Right lobe of liver (tissue), 6 donors: ENCODE results near the gene NEUROG1. TPM values are rescaled to one million over a fixed set of nuclear protein-coding genes. Genes with fewer than 3 reads are reported as not detected.

Experiments used
- ATAC-seq, 4 donors: fragments of 200-7000 bp; cut with Tn5 transposase; one replicate each; pipeline ENCODE4 v1.9.1; 2020; ENCODE audit warnings: mild to moderate bottlenecking in 4 of 4, moderate library complexity in 4 of 4
- DNase-seq, 3 donors: peaks; one replicate each; pipeline ENCODE4 v3.0.0-alpha.2; 2020
- H3K27ac ChIP-seq, 3 donors: fragments of 200-600 bp; one replicate each; pipeline ENCODE4 v1.8.0; 2022
- H3K27me3 ChIP-seq, 2 donors: fragments of 200-600 bp; one replicate each; pipeline ENCODE4 v1.8.0; 2022
- H3K36me3 ChIP-seq, 4 donors: fragments of 200-600 bp; sonication (generic) in 1 of 4; one replicate each; pipeline versions ENCODE4 v1.5.1 to v1.8.0; 2017 to 2022; ENCODE audit warnings: control low read depth in 1 of 4
- H3K4me1 ChIP-seq, 4 donors: fragments of 200-600 bp; sonication (generic) in 1 of 4; one replicate each; pipeline versions ENCODE4 v1.5.1 to v1.8.0; 2017 to 2022; ENCODE audit warnings: control low read depth in 1 of 4
- H3K4me3 ChIP-seq, 3 donors: fragments of 200-600 bp; one replicate each; pipeline ENCODE4 v1.8.0; 2022
- H3K9me3 ChIP-seq, 4 donors: fragments of 200-600 bp; sonication (generic) in 1 of 4; one replicate each; pipeline versions ENCODE4 v1.5.1 to v1.8.0; 2017 to 2022; ENCODE audit warnings: control low read depth in 1 of 4
- POLR2A ChIP-seq: fragments of 450-650 bp; IDR thresholded peaks from one replicate; pipeline ENCODE4 v1.6.1; 2017; ENCODE audit warnings: antibody characterized with exemption, mild to moderate bottlenecking
- WGBS: methylation state at CpG from one replicate; pipeline ENCODE4 v1.1.6; 2018; ENCODE audit warnings: low coverage, low lambda C conversion rate; ENCODE audit not compliant: insufficient coverage; ENCODE audit errors: missing lambda C conversion rate; 5-methylcytosine and 5-hydroxymethylcytosine counted together
- intact Hi-C, 2 donors: fragments of 100-400 bp; cut with DNase I; formaldehyde crosslinking; loops; one replicate each; pipeline versions ENCODE4 v1.11.2 to v1.14.1; 2022
- total RNA-seq, 6 experiments: library from RNA; depleted of rRNA in 2 of 6; stranded (reverse); fragments of >200 nt in 2 of 6; fragmentation: NEBNext Ultra II Directional in 3 of 6; extraction: Animal tissue kit (Norgen Biotek cat#: 25700) in 3 of 6; gene quantifications; one replicate each; pipeline versions ENCODE4 v1.1.0 to v1.2.4, GENCODE V29; 2016 to 2023
- TF ChIP-seq, protein P1 (sequence below), 4 donors: fragments of 200-600 bp in 3 of 4; fragments of 450-650 bp in 1 of 4; IDR thresholded peaks; one replicate each; pipeline versions ENCODE4 v1.5.1 to v1.8.0; 2016 to 2022; ENCODE audit warnings: antibody characterized with exemption in 4 of 4, mild to moderate bottlenecking in 2 of 4
- donor health status: DM: no; HTN: yes; CAD: no.
- donor health status: DM: no; HTN: no; CAD: no.
- donor health status: DM: no; HTN: no; CAD: no.
- donor health status: DM: no; HTN: yes; CAD: no.
- donor health status: DM: no; HTN: yes; CAD: no.

NEUROG1 gene
- total RNA-seq, 6 experiments from 2014 or later = not detected

DNA sequence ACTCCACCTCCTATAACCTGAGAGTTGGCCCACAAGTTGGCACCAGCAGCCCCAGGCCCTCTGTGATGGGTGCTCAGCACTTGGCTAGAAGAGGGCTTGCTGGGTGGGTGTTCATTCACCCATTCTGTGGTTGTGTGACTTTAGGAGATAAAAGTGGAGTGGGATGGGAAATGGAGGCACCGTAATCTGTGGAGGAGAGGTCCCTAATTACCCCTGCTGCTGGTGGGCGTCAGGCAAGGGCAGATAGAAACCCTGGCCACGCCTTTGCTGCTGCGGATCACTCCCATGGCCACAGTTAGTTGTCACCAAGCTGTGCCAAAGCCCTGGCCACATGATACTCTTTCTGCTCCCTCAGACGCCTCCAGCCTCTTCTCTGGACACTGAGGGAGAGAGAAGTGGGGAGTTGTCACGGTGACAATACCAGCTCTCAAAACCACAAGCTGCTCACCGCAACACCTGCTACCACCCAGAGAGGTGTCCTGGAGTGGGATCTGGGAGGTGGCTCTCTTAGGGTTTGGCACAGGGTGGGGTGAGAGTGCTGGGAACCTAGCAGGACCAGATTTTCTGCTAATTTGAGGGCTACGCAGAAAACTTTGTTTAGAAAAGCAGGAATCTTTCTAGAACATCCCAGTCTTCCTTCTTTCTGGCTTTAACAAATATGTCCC lies 12.0 kb upstream of the NEUROG1 start:
- Histone ChIP-seq H3K36me3 (no peaks in the 10 kb centered on the region), H3K4me1 (peaks cover 0 to 15% (median 6%) of the 10 kb centered on the region in 4 donors), H3K27ac (no peak overlapping the region), H3K27me3 (peaks cover 0 to 17% of the 10 kb centered on the region in 2 donors), H3K9me3 (no peaks in the 10 kb centered on the region), H3K4me3 (no peak overlapping the region)
- DNase-seq = no peak
- TF ChIP-seq, protein P1, sequence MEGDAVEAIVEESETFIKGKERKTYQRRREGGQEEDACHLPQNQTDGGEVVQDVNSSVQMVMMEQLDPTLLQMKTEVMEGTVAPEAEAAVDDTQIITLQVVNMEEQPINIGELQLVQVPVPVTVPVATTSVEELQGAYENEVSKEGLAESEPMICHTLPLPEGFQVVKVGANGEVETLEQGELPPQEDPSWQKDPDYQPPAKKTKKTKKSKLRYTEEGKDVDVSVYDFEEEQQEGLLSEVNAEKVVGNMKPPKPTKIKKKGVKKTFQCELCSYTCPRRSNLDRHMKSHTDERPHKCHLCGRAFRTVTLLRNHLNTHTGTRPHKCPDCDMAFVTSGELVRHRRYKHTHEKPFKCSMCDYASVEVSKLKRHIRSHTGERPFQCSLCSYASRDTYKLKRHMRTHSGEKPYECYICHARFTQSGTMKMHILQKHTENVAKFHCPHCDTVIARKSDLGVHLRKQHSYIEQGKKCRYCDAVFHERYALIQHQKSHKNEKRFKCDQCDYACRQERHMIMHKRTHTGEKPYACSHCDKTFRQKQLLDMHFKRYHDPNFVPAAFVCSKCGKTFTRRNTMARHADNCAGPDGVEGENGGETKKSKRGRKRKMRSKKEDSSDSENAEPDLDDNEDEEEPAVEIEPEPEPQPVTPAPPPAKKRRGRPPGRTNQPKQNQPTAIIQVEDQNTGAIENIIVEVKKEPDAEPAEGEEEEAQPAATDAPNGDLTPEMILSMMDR (IDR thresholded peaks at IDR 0.05) = no peak
- TF ChIP-seq POLR2A = no peak
- WGBS = 43% methylated on average over 7 of the region's 8 CpGs
- intact Hi-C loops = loop anchor here in 1 of 2 donors (5.0 kb wide), 1 partner anchor 80 kb away; no protein-coding TSS in a partner anchor
- no peak for ATAC-seq

DNA sequence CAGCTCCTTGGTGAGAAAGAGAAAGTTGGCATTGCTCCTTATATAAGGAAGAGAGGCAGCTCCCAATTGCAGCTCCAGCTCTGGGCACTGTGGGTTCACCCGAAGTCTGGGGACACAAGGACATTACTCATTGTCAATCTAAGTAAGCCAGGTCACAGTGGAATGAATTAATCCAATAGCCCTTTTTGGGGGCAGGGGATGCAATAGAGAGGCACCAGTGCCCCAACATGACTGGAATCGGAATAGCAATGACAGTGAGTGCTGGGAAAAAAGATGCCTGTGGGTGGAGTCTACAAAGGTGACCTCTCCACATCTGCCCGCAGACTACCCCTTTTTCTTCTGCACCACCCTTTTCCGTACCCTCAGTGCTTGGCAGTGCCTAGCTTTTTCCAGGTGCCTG lies 11.1 kb upstream of the NEUROG1 start:
- WGBS = 38% methylated on average over 3 of the region's 4 CpGs
- Histone ChIP-seq H3K27ac (no peak overlapping the region), H3K9me3 (no peaks in the 10 kb centered on the region), H3K4me3 (no peak overlapping the region), H3K27me3 (peaks cover 0 to 17% of the 10 kb centered on the region in 2 donors), H3K4me1 (peaks cover 0 to 15% (median 6%) of the 10 kb centered on the region in 4 donors), H3K36me3 (no peaks in the 10 kb centered on the region)
- intact Hi-C loops = loop anchor here in 1 of 2 donors (5.0 kb wide), 1 partner anchor 80 kb away; no protein-coding TSS in a partner anchor
- TF ChIP-seq, protein P1 (IDR thresholded peaks at IDR 0.05) = no peak
- no peak for TF ChIP-seq POLR2A
- no peak for ATAC-seq
- no peak for DNase-seq

GRCh38 chr5:135546101-135546500 lies 10.3 kb upstream of the NEUROG1 start:
- peaks cover 0 to 15% (median 6%) of the 10 kb centered on the region in 4 donors for H3K4me1 ChIP-seq
- H3K27ac ChIP-seq = no peak overlapping the region
- no peak for TF ChIP-seq POLR2A
- TF ChIP-seq, protein P1 (IDR thresholded peaks at IDR 0.05) = no peak
- DNase-seq = no peak
- intact Hi-C loops = loop anchor here in 1 of 2 donors (5.0 kb wide), 1 partner anchor 79 kb away; no protein-coding TSS in a partner anchor
- peaks cover 0 to 17% of the 10 kb centered on the region in 2 donors for H3K27me3 ChIP-seq
- no peaks in the 10 kb centered on the region for H3K9me3 ChIP-seq
- no peak overlapping the region for H3K4me3 ChIP-seq
- no peak for ATAC-seq
- no peaks in the 10 kb centered on the region for H3K36me3 ChIP-seq
- 53% methylated on average over 7 of the region's 12 CpGs for WGBS

DNA sequence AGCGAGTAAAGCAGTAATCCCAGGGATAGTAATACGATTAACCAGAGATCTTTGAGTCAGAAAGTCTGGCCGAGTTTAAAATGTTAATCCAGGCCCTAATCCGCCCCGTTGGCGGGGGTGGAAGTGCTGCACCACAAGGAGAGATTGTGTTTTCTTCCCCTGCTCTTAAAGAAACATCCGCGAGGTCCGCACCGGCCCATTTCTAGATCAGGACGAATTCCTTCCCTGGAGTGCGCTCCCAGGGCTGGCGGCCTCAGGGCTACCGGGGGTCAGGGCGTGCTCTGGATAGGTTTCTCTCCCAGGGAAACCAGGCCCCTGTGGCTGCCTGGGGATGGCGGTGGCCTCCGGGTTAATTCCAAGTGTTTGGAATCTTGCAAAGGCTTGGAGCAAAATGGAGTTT lies 9.3 kb upstream of the NEUROG1 start:
- Histone ChIP-seq H3K4me1 (peaks cover 0 to 15% (median 6%) of the 10 kb centered on the region in 4 donors), H3K4me3 (no peak overlapping the region), H3K36me3 (no peaks in the 10 kb centered on the region), H3K9me3 (no peaks in the 10 kb centered on the region), H3K27me3 (peaks cover 0 to 17% of the 10 kb centered on the region in 2 donors), H3K27ac (no peak overlapping the region)
- intact Hi-C loops = loop anchor here in 1 of 2 donors (5.0 kb wide), 1 partner anchor 78 kb away; no protein-coding TSS in a partner anchor
- DNase-seq (no peak), ATAC-seq (no peak)
- TF ChIP-seq POLR2A = no peak
- TF ChIP-seq, protein P1 (IDR thresholded peaks at IDR 0.05) = no peak
- 30% methylated on average over 9 of the region's 17 CpGs for WGBS
